Keratinocyte (primary cell): Measurements from ENCODE around the gene LSM11. TPM values are rescaled to one million over a fixed set of nuclear protein-coding genes. Genes with fewer than 3 reads are reported as not detected.

Experiments
- DNase-seq: peaks from one replicate; pipeline ENCODE4 v3.0.0-alpha.2; 2011; ENCODE audit warnings: low read depth, missing footprints, low spot score
- FAIRE-seq: peaks from 2 replicates; lab custom pipeline; 2011; peaks lifted over from hg19 to GRCh38; lab: Jason Lieb, UNC
- H2AFZ ChIP-seq: 2 replicates; pipeline ENCODE4 v1.6.0; 2012; ENCODE audit warnings: low read length, control low read depth, inconsistent platforms; ENCODE audit not compliant: control insufficient read depth
- H3K27ac ChIP-seq: 2 replicates; pipeline ENCODE4 v1.5.1; 2011; ENCODE audit warnings: low read length; ENCODE audit not compliant: control insufficient read depth, insufficient read depth
- H3K27me3 ChIP-seq: 3 replicates; pipeline ENCODE4 v1.6.0; 2011; ENCODE audit warnings: low read length; ENCODE audit not compliant: control insufficient read depth, insufficient read depth; ENCODE audit errors: extremely low read depth
- H3K36me3 ChIP-seq, 2 experiments: 2 replicates in 1 of 2; 3 replicates in 1 of 2; pipeline ENCODE4 v1.5.1; 2011; ENCODE audit warnings: low read length in 2 of 2, mild to moderate bottlenecking in 1 of 2; ENCODE audit not compliant: control insufficient read depth in 2 of 2, insufficient read depth in 2 of 2; ENCODE audit errors: extremely low read depth in 1 of 2
- H3K4me1 ChIP-seq: 3 replicates; pipeline ENCODE4 v1.5.1; 2011; ENCODE audit warnings: low read length; ENCODE audit not compliant: control insufficient read depth, insufficient read depth; ENCODE audit errors: extremely low read depth
- H3K4me2 ChIP-seq: 3 replicates; pipeline ENCODE4 v1.6.0; 2011; ENCODE audit warnings: low read depth, low read length; ENCODE audit not compliant: control insufficient read depth, insufficient read depth; ENCODE audit errors: extremely low read depth
- H3K4me3 ChIP-seq, 3 experiments: fragments of 200-600 bp in 1 of 3; sonication (generic) in 1 of 3; 2 replicates in 2 of 3; 3 replicates in 1 of 3; pipeline ENCODE4 v1.5.1; 2011 to 2016; ENCODE audit warnings: low read length in 3 of 3, mild to moderate bottlenecking in 3 of 3, control low read depth in 2 of 3, inconsistent platforms in 1 of 3, low read depth in 1 of 3, mixed read lengths in 1 of 3, mixed run types in 1 of 3, moderate library complexity in 1 of 3; ENCODE audit not compliant: control insufficient read depth in 2 of 3, insufficient read depth in 2 of 3; ENCODE audit errors: extremely low read depth in 1 of 3
- H3K79me2 ChIP-seq: 2 replicates; pipeline ENCODE4 v1.6.0; 2012; ENCODE audit warnings: low read length; ENCODE audit not compliant: control insufficient read depth, insufficient read depth
- H3K9ac ChIP-seq: 3 replicates; pipeline ENCODE4 v1.6.0; 2011; ENCODE audit warnings: low read length; ENCODE audit not compliant: control insufficient read depth, insufficient read depth; ENCODE audit errors: extremely low read depth
- H3K9me1 ChIP-seq: 3 replicates; pipeline ENCODE4 v1.6.0; 2011; ENCODE audit warnings: low read length; ENCODE audit not compliant: control insufficient read depth, insufficient read depth; ENCODE audit errors: extremely low read depth
- H3K9me3 ChIP-seq: 2 replicates; pipeline ENCODE4 v1.5.1; 2012; ENCODE audit warnings: low read depth, low read length; ENCODE audit not compliant: control insufficient read depth
- H4K20me1 ChIP-seq: 3 replicates; pipeline ENCODE4 v1.6.0; 2011; ENCODE audit warnings: low read length; ENCODE audit not compliant: control insufficient read depth, insufficient read depth; ENCODE audit errors: extremely low read depth
- EZH2 ChIP-seq: IDR thresholded peaks from one replicate; pipeline ENCODE4 v1.6.1; 2012; ENCODE audit warnings: inconsistent platforms, mild to moderate bottlenecking, low read length, moderate library complexity
- dilution Hi-C: fragments of 300-500 bp; cut with MboI; formaldehyde crosslinking; loops from one replicate; pipeline ENCODE4 v1.7.0; 2020; ENCODE audit warnings: low sequenced_read_pairs; ENCODE audit not compliant: extremely low pct_ligation_motif_present
- polyA plus RNA-seq, 5 experiments: library from polyadenylated mRNA; depleted of rRNA in 3 of 5; stranded (reverse) in 3 of 5; stranded (forward) in 1 of 5; unstranded in 1 of 5; fragments of >200 nt; gene quantifications; 1 replicate in 1 of 5; 2 replicates in 3 of 5; 3 replicates in 1 of 5; pipeline versions ENCODE4 v1.2.1 to v1.2.3, GENCODE V29; 2011 to 2012; ENCODE audit warnings: missing spikeins in 2 of 5, low read depth in 1 of 5, low replicate concordance in 1 of 5
- TF ChIP-seq, protein P1 (sequence below), 3 experiments: IDR thresholded peaks in 1 of 3; conservative IDR thresholded peaks in 1 of 3; optimal IDR thresholded peaks in 1 of 3; 2 replicates in 2 of 3; 3 replicates in 1 of 3; pipeline versions ENCODE3 to v1.5.1; 2011; ENCODE audit warnings: low read length in 3 of 3, mild to moderate bottlenecking in 3 of 3, moderate library complexity in 2 of 3, control low read depth in 1 of 3, inconsistent platforms in 1 of 3; ENCODE audit not compliant: insufficient read depth in 2 of 3; ENCODE audit errors: extremely low read depth in 1 of 3

LSM11 gene
- polyA plus RNA-seq, 1 donor (not counting 4 experiments of a cell fraction or from before 2014, with no cell fraction given), result 2.7 TPM

DNA sequence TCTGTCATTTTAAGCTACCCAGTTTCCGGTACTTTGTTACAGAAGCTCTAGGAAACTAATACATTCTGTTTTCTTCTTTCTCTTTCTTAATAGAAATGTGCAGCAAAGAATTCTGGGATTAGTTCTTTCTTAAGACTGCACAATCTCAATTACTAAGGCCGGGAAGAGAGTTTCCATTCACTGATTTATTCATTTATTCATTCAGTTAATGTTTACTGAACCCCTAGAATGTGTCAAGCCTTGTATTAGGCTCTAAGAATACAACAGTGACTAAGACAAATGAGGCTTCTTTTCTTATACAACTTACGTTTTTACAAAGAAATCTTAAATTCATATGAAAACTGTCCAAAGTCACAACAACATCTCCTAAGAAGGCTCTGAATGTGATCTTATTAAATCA lies 39.8 kb upstream of the LSM11 start:
- Histone ChIP-seq H4K20me1 (no peaks in the 10 kb centered on the region), H3K27ac (no peak overlapping the region), H3K4me3 (no peak overlapping the region), H3K36me3 (no peaks in the 10 kb centered on the region), H3K4me2 (no peak overlapping the region), H3K4me1 (no peaks in the 10 kb centered on the region), H3K9ac (no peak overlapping the region), H3K9me3 (no peaks in the 10 kb centered on the region), H3K79me2 (no peaks in the 10 kb centered on the region), H3K27me3 (no peaks in the 10 kb centered on the region), H2AFZ (no peak overlapping the region), H3K9me1 (no peaks in the 10 kb centered on the region)
- dilution Hi-C loops, result no loop called here
- DNase-seq, result no peak
- FAIRE-seq, result no peak
- TF ChIP-seq, protein P1, sequence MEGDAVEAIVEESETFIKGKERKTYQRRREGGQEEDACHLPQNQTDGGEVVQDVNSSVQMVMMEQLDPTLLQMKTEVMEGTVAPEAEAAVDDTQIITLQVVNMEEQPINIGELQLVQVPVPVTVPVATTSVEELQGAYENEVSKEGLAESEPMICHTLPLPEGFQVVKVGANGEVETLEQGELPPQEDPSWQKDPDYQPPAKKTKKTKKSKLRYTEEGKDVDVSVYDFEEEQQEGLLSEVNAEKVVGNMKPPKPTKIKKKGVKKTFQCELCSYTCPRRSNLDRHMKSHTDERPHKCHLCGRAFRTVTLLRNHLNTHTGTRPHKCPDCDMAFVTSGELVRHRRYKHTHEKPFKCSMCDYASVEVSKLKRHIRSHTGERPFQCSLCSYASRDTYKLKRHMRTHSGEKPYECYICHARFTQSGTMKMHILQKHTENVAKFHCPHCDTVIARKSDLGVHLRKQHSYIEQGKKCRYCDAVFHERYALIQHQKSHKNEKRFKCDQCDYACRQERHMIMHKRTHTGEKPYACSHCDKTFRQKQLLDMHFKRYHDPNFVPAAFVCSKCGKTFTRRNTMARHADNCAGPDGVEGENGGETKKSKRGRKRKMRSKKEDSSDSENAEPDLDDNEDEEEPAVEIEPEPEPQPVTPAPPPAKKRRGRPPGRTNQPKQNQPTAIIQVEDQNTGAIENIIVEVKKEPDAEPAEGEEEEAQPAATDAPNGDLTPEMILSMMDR (optimal IDR thresholded peaks at IDR 0.05 in 1 of 3, IDR thresholded peaks at IDR 0.05 in 1 of 3, conservative IDR thresholded peaks at IDR 0.05 in 1 of 3; ENCODE audit: extremely low read depth in 1 of 3, insufficient read depth in 2 of 3, low read length in 3 of 3), result no peak
- no peak for TF ChIP-seq EZH2

DNA sequence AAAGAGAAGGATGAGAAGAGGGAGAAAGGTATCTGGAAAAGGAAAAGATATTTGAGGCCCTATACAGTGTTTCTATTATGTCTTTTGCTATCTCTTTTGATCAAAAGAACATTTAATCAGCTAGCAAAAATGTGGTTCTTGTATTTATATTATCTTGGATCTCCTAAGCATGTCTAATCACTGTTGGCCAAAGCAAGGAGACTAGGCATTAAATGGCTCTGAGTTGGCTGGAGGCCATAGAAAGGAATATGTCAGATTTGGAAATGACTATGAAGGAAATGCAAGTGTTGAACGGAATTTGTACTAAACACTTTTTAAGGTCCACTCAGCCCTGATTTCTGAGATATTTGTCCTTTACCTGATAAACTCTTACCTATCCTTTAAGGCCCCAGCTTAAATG lies 34.6 kb upstream of the LSM11 start:
- Histone ChIP-seq H3K9me3 (no peaks in the 10 kb centered on the region), H4K20me1 (no peaks in the 10 kb centered on the region), H3K4me3 (no peak overlapping the region), H3K4me2 (no peak overlapping the region), H3K36me3 (no peaks in the 10 kb centered on the region), H3K79me2 (no peaks in the 10 kb centered on the region), H3K9ac (no peak overlapping the region), H3K27ac (no peak overlapping the region), H2AFZ (no peak overlapping the region), H3K4me1 (no peaks in the 10 kb centered on the region), H3K27me3 (no peaks in the 10 kb centered on the region), H3K9me1 (no peaks in the 10 kb centered on the region)
- no peak for DNase-seq
- no peak for FAIRE-seq
- TF ChIP-seq EZH2, result no peak
- TF ChIP-seq, protein P1 (optimal IDR thresholded peaks at IDR 0.05 in 1 of 3, IDR thresholded peaks at IDR 0.05 in 1 of 3, conservative IDR thresholded peaks at IDR 0.05 in 1 of 3; ENCODE audit: extremely low read depth in 1 of 3, insufficient read depth in 2 of 3, low read length in 3 of 3), result no peak
- dilution Hi-C loops, result no loop called here
